GM12878 (cell line): ENCODE data around the gene CNGA4. TPM values are rescaled to one million over a fixed set of nuclear protein-coding genes. Genes with fewer than 3 reads are reported as not detected.

ENCODE experiments used
- ATAC-seq: fragments of 200-7000 bp; cut with Tn5 transposase; 3 replicates; pipeline ENCODE4 v1.9.1; 2020; ENCODE audit warnings: mild to moderate bottlenecking, moderate library complexity
- BruUV-seq: library from RNA; stranded (reverse); fragments of 400-500 nt; replicated peaks from 2 replicates; lab custom pipeline; 2021; lab: Mats Ljungman, UMichigan
- CTCF ChIA-PET: fragments of 300-600 bp; sonication (Branson Sonifier 250); formaldehyde crosslinking; extraction: SDS; loops from one replicate; lab custom pipeline; 2021; ENCODE audit warnings: inconsistent platforms; lab: Yijun Ruan, JAX
- POLR2A ChIA-PET: fragments of 350-600 bp; formaldehyde crosslinking; extraction: SDS; loops from one replicate; lab custom pipeline; 2021; ENCODE audit warnings: inconsistent platforms; lab: Charles Lee
- RAD21 ChIA-PET: fragments of 300-600 bp; sonication (Branson Sonifier 250); formaldehyde crosslinking; loops from one replicate; lab custom pipeline; 2023; ENCODE audit warnings: antibody characterized with exemption; ENCODE audit not compliant: unreplicated experiment; lab: Charles Lee
- SMC1A ChIA-PET: fragments of 300-600 bp; sonication (Branson Sonifier 250); formaldehyde crosslinking; loops from one replicate; lab custom pipeline; 2023; ENCODE audit not compliant: unreplicated experiment, uncharacterized antibody; lab: Charles Lee
- DNase-seq: peaks from one replicate; pipeline ENCODE4 v3.0.0-alpha.2; 2011; ENCODE audit warnings: low read depth, low spot score
- FAIRE-seq: peaks from 3 replicates; lab custom pipeline; 2011; peaks lifted over from hg19 to GRCh38; lab: Jason Lieb, UNC
- H2AFZ ChIP-seq: 2 replicates; pipeline ENCODE4 v1.6.0; 2011; ENCODE audit warnings: low read depth, low read length, control low read depth; ENCODE audit not compliant: control insufficient read depth
- H3K27ac ChIP-seq: 2 replicates; pipeline ENCODE4 v1.5.1; 2011; ENCODE audit warnings: control low read depth; ENCODE audit not compliant: control insufficient read depth, insufficient read depth
- H3K27me3 ChIP-seq, 2 experiments: replicated peaks in 1 of 2; 2 replicates each; pipeline versions ENCODE4 v1.6.0 to v1.6.1; 2011; ENCODE audit warnings: low read length in 1 of 2; ENCODE audit not compliant: control insufficient read depth in 2 of 2, insufficient read depth in 2 of 2
- H3K36me3 ChIP-seq, 2 experiments: 2 replicates each; pipeline ENCODE4 v1.5.1; 2011; ENCODE audit warnings: low read length in 1 of 2; ENCODE audit not compliant: control insufficient read depth in 2 of 2, insufficient read depth in 2 of 2
- H3K4me1 ChIP-seq: 2 replicates; pipeline ENCODE4 v1.6.1; 2011; ENCODE audit warnings: mild to moderate bottlenecking, low read length, moderate library complexity, mixed read lengths; ENCODE audit not compliant: control insufficient read depth, insufficient read depth
- H3K4me2 ChIP-seq: 2 replicates; pipeline ENCODE4 v1.6.0; 2011; ENCODE audit warnings: control low read depth; ENCODE audit not compliant: control insufficient read depth, insufficient read depth
- H3K4me3 ChIP-seq: fragments of 200-600 bp; sonication (generic); 2 replicates; pipeline ENCODE4 v1.5.1; 2016
- H3K79me2 ChIP-seq: 2 replicates; pipeline ENCODE4 v1.6.0; 2011; ENCODE audit warnings: low read length; ENCODE audit not compliant: control insufficient read depth, insufficient read depth
- H3K9ac ChIP-seq: 2 replicates; pipeline ENCODE4 v1.8.0; 2011; ENCODE audit warnings: low read length, control low read depth, mixed read lengths; ENCODE audit not compliant: control insufficient read depth, insufficient read depth
- H3K9me3 ChIP-seq: replicated peaks from 3 replicates; pipeline ENCODE4 v1.5.1; 2011; ENCODE audit warnings: mild to moderate bottlenecking, low read length; ENCODE audit not compliant: control insufficient read depth, insufficient read depth
- H4K20me1 ChIP-seq: 2 replicates; pipeline ENCODE4 v1.6.0; 2011; ENCODE audit not compliant: control insufficient read depth, insufficient read depth
- EZH2 ChIP-seq: IDR thresholded peaks from 2 replicates; pipeline ENCODE4 v1.6.1; 2012; ENCODE audit warnings: low read depth, mild to moderate bottlenecking, control low read depth, inconsistent platforms, low read length, borderline replicate concordance; ENCODE audit not compliant: control insufficient read depth
- JUNB ChIP-seq: IDR thresholded peaks from 2 replicates; pipeline ENCODE4 v1.6.1; 2016; ENCODE audit warnings: antibody characterized with exemption, mild to moderate bottlenecking
- NFIC ChIP-seq: IDR thresholded peaks from 2 replicates; pipeline ENCODE4 v1.6.1; 2012; ENCODE audit warnings: low read depth, mild to moderate bottlenecking, inconsistent platforms, low read length, moderate library complexity
- NRF1 ChIP-seq: conservative IDR thresholded peaks from 2 replicates; pipeline ENCODE4 v1.6.1; 2011; ENCODE audit warnings: mild to moderate bottlenecking, low read depth, low read length, improper control_type of control experiment
- WGBS: methylation state at CpG from one replicate; pipeline ENCODE4 v1.1.6; 2016; ENCODE audit warnings: low lambda C conversion rate; ENCODE audit not compliant: insufficient replicate concordance, insufficient coverage; ENCODE audit errors: missing lambda C conversion rate; 5-methylcytosine and 5-hydroxymethylcytosine counted together
- in situ Hi-C: fragments of 300-500 bp; cut with MboI; formaldehyde crosslinking; loops from 9 replicates; pipeline ENCODE4 v1.14.3; 2018; ENCODE audit warnings: mixed read lengths
- intact Hi-C: fragments of 100-400 bp; cut with micrococcal nuclease; formaldehyde crosslinking; loops from one replicate; pipeline ENCODE4 v1.14.2; 2022; ENCODE audit not compliant: unreplicated experiment
- polyA plus RNA-seq, 11 experiments: library from polyadenylated mRNA; depleted of rRNA in 4 of 11; unstranded in 6 of 11; stranded (reverse) in 5 of 11; fragments of >200 nt; fragmentation: Nextera tagmentation in 4 of 11; fragmentation: Illumina TruSeq in 1 of 11; extraction: Ambion mirVana in 4 of 11; extraction: Trizol in 1 of 11; gene quantifications; 1 replicate in 1 of 11; 2 replicates in 10 of 11; pipeline versions ENCODE4 v1.2.1 to v1.2.3, GENCODE V29; 2011 to 2016; ENCODE audit warnings: inconsistent platforms in 2 of 11, missing spikeins in 2 of 11, low read depth in 1 of 11
- total RNA-seq, 4 experiments: library from RNA; depleted of rRNA in 3 of 4; stranded (reverse); fragments of >200 nt in 3 of 4; fragmentation: Illumina TruSeq in 1 of 4; extraction: Trizol in 1 of 4; gene quantifications; 2 replicates each; pipeline versions ENCODE4 v1.2.1 to v1.2.3, GENCODE V29; 2013 to 2021
- TF ChIP-seq, protein P1 (sequence below): fragments of 450-650 bp; IDR thresholded peaks from 2 replicates; pipeline ENCODE4 v1.6.1; 2016; ENCODE audit warnings: mild to moderate bottlenecking, moderate library complexity, borderline replicate concordance

The CNGA4 gene
- total and polyA plus RNA-seq, 10 of the 15 experiments (the other 5 are each of a cell fraction or from before 2014, with no cell fraction given), result 0.05 to 0.26 (median 0.07) TPM; not detected in 5

DNA sequence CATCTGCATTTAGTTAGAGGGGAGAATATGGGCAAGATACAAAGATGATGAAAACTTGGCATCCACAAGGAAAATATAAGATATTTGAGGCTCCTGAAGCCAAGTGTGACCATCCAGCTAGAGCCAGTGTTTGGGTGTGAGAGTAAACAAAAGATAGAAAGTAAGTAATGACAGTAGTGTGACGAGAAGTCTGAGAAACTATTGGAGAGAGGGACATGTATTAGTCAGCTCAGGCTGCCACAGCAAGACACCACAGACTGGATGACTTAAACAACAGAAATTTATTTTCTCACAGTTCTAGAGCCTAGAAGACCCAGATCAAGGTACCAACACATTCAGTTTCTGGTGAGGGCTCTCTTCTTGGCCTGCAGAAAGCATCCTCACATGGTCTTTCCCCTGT lies 14.3 kb downstream of the CNGA4 start:
- no peaks in the 10 kb centered on the region for H3K79me2 ChIP-seq
- no TSS peak for BruUV-seq
- H3K27ac ChIP-seq, result no peak overlapping the region
- in situ Hi-C loops (no loop called here), intact Hi-C loops (no loop called here)
- no peak overlapping the region for H2AFZ ChIP-seq
- ChIA-PET RAD21 (interaction anchor here (4.7 kb wide), 1 partner anchor 100 kb away, joined by 34 read pairs; no protein-coding TSS in a partner anchor), CTCF (interaction anchor here (0.5 to 5.0 kb wide), 10 partner anchors 9 to 546 kb away, joined by 3 to 55 read pairs (median 4); partner anchors contain the start of genes CAVIN3, CNGA4, FHIP1B and OR6A2), POLR2A (interaction anchor here (1.2 kb wide), 1 partner anchor 66 kb away, joined by 3 read pairs; no protein-coding TSS in a partner anchor), SMC1A (interaction anchor here (0.5 to 3.5 kb wide), 8 partner anchors 9 to 110 kb away, joined by 3 to 15 read pairs (median 3); no protein-coding TSS in a partner anchor)
- no peak overlapping the region for H3K4me2 ChIP-seq
- FAIRE-seq (no peak), DNase-seq (no peak), ATAC-seq (peak; percentile 71)
- no peak overlapping the region for H3K9ac ChIP-seq
- TF ChIP-seq JUNB, result 0 out of 2 replicates have a peak, but pooled peaks have one; percentile 18
- TF ChIP-seq NRF1, result no peak
- no peaks in the 10 kb centered on the region for H4K20me1 ChIP-seq
- H3K4me1 ChIP-seq, result no peaks in the 10 kb centered on the region
- peaks cover 2 to 3% of the 10 kb centered on the region in 2 experiments; a peak in 1 of 4 replicates for H3K27me3 ChIP-seq
- H3K4me3 ChIP-seq, result no peak overlapping the region
- no peaks in the 10 kb centered on the region for H3K36me3 ChIP-seq
- 0% methylated on average over 1 of the region's 1 CpG for WGBS
- no peaks in the 10 kb centered on the region for H3K9me3 ChIP-seq

DNA sequence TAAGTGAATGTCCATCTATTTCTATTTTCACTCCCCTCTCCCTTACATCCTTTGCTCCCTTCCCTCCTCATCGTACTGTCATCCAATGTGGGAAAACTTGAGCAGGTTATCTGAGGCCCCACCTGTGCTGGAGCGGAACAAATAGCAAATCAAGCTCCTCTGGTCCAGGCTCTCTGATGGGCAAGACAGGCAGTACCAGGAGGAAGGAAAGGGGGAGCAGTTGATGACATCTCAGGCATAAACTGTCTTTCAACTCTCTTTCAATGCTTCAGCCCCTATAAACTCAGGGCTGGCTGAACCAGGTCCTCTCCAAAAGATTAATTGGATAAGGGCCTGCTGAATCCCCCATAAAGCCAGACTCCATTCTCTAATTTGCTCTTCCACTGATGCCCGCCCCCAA lies 19.3 kb downstream of the CNGA4 start:
- ChIA-PET POLR2A (no interaction called here), RAD21 (no interaction called here)
- Histone ChIP-seq H4K20me1 (no peaks in the 10 kb centered on the region), H3K4me3 (no peak overlapping the region)
- TF ChIP-seq, protein P1, sequence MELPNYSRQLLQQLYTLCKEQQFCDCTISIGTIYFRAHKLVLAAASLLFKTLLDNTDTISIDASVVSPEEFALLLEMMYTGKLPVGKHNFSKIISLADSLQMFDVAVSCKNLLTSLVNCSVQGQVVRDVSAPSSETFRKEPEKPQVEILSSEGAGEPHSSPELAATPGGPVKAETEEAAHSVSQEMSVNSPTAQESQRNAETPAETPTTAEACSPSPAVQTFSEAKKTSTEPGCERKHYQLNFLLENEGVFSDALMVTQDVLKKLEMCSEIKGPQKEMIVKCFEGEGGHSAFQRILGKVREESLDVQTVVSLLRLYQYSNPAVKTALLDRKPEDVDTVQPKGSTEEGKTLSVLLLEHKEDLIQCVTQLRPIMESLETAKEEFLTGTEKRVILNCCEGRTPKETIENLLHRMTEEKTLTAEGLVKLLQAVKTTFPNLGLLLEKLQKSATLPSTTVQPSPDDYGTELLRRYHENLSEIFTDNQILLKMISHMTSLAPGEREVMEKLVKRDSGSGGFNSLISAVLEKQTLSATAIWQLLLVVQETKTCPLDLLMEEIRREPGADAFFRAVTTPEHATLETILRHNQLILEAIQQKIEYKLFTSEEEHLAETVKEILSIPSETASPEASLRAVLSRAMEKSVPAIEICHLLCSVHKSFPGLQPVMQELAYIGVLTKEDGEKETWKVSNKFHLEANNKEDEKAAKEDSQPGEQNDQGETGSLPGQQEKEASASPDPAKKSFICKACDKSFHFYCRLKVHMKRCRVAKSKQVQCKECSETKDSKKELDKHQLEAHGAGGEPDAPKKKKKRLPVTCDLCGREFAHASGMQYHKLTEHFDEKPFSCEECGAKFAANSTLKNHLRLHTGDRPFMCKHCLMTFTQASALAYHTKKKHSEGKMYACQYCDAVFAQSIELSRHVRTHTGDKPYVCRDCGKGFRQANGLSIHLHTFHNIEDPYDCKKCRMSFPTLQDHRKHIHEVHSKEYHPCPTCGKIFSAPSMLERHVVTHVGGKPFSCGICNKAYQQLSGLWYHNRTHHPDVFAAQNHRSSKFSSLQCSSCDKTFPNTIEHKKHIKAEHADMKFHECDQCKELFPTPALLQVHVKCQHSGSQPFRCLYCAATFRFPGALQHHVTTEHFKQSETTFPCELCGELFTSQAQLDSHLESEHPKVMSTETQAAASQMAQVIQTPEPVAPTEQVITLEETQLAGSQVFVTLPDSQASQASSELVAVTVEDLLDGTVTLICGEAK, result no peak
- TF ChIP-seq EZH2 (no peak), NFIC (no peak)
- TF ChIP-seq, all 136 proteins: peak for 0
- Histone ChIP-seq H3K4me2 (no peak overlapping the region), H3K9ac (no peak overlapping the region), H3K36me3 (no peaks in the 10 kb centered on the region), H2AFZ (no peak overlapping the region), H3K79me2 (no peaks in the 10 kb centered on the region), H3K27me3 (peaks cover 10 to 19% of the 10 kb centered on the region in 2 experiments), H3K4me1 (no peaks in the 10 kb centered on the region), H3K9me3 (no peaks in the 10 kb centered on the region), H3K27ac (no peak overlapping the region)
- in situ Hi-C loops (no loop called here), intact Hi-C loops (no loop called here)
- ChIA-PET CTCF (no interaction called here), SMC1A (no interaction called here)
- DNase-seq (no peak), ATAC-seq (no peak), FAIRE-seq (no peak)
- BruUV-seq, result no TSS peak
- WGBS, result 31% methylated on average over 3 of the region's 3 CpGs
